Loucy (cell line): ENCODE data around the gene SFRP5.

Experiments
- H2AFZ ChIP-seq: fragments of 200-600 bp; sonication (generic); 2 replicates; pipeline ENCODE4 v1.6.0; 2016; ENCODE audit warnings: antibody characterized with exemption, mild to moderate bottlenecking, low read length, moderate library complexity
- H3F3A ChIP-seq: fragments of 200-600 bp; 2 replicates; pipeline ENCODE4 v1.6.0; 2016; ENCODE audit warnings: antibody characterized with exemption, low read depth, mild to moderate bottlenecking
- H3K27me3 ChIP-seq: fragments of 200-600 bp; sonication (generic); 2 replicates; pipeline ENCODE4 v1.6.1; 2014; ENCODE audit warnings: low read length, mild to moderate bottlenecking; ENCODE audit not compliant: insufficient read depth, poor library complexity, severe bottlenecking
- H3K36me3 ChIP-seq: fragments of 200-600 bp; sonication (generic); 2 replicates; pipeline ENCODE4 v1.6.1; 2016; ENCODE audit warnings: low read length; ENCODE audit not compliant: insufficient read depth
- H3K4me1 ChIP-seq: fragments of 200-600 bp; sonication (generic); 2 replicates; pipeline ENCODE4 v1.5.1; 2014; ENCODE audit warnings: low read length, mild to moderate bottlenecking; ENCODE audit not compliant: insufficient read depth, poor library complexity, severe bottlenecking
- H3K4me2 ChIP-seq: fragments of 200-600 bp; sonication (generic); 2 replicates; pipeline ENCODE4 v1.6.0; 2014; ENCODE audit warnings: antibody characterized with exemption, low read length, low read depth, mild to moderate bottlenecking; ENCODE audit not compliant: poor library complexity, severe bottlenecking
- H3K4me3 ChIP-seq: fragments of 200-600 bp; sonication (generic); 2 replicates; pipeline ENCODE4 v1.5.1; 2014; ENCODE audit warnings: low read length, mild to moderate bottlenecking, mixed read lengths; ENCODE audit not compliant: poor library complexity, severe bottlenecking
- H3K79me2 ChIP-seq: fragments of 200-600 bp; sonication (generic); 2 replicates; pipeline ENCODE4 v1.6.1; 2014; ENCODE audit warnings: low read length; ENCODE audit not compliant: insufficient read depth
- H3K9ac ChIP-seq: fragments of 200-600 bp; sonication (generic); 2 replicates; pipeline ENCODE4 v1.6.0; 2014; ENCODE audit warnings: mild to moderate bottlenecking, low read depth, low read length, moderate library complexity; ENCODE audit not compliant: poor library complexity, severe bottlenecking
- H3K9me2 ChIP-seq: fragments of 200-600 bp; sonication (generic); replicated peaks from 2 replicates; pipeline ENCODE4 v1.6.1; 2016; ENCODE audit warnings: low read depth, low read length, mixed read lengths
- H3K9me3 ChIP-seq: fragments of 200-600 bp; sonication (generic); 2 replicates; pipeline ENCODE4 v1.6.1; 2014; ENCODE audit warnings: mild to moderate bottlenecking, antibody characterized with exemption, low read length, low read depth; ENCODE audit not compliant: insufficient read depth
- H4K20me1 ChIP-seq: fragments of 200-600 bp; sonication (generic); 2 replicates; pipeline ENCODE4 v1.6.0; 2014; ENCODE audit warnings: antibody characterized with exemption, low read length, mild to moderate bottlenecking; ENCODE audit not compliant: insufficient read depth, poor library complexity, severe bottlenecking
- CTCF ChIP-seq: fragments of 200-600 bp; sonication (generic); conservative IDR thresholded peaks from 2 replicates; pipeline ENCODE4 v1.5.1; 2014; ENCODE audit warnings: mild to moderate bottlenecking, antibody characterized with exemption, low read length
- EZH2phosphoT487 ChIP-seq: fragments of 200-600 bp; IDR thresholded peaks from 2 replicates; pipeline ENCODE4 v1.6.1; 2018; ENCODE audit warnings: antibody characterized with exemption, mild to moderate bottlenecking, moderate library complexity, borderline replicate concordance

Gene SFRP5

GRCh38 chr10:97768322-97769315 lies 3.2 kb downstream of the SFRP5 start:
- Histone ChIP-seq H3K36me3 (no peaks in the 10 kb centered on the region), H3K4me3 (peak overlapping the region; percentile 39), H3F3A (no peaks in the 10 kb centered on the region), H2AFZ (no peak overlapping the region), H3K9ac (peak overlapping the region; percentile 40), H4K20me1 (no peaks in the 10 kb centered on the region), H3K9me2 (no peaks in the 10 kb centered on the region), H3K27me3 (no peaks in the 10 kb centered on the region), H3K4me2 (peak overlapping the region; percentile 71), H3K4me1 (peaks cover 22% of the 10 kb centered on the region), H3K79me2 (no peaks in the 10 kb centered on the region), H3K9me3 (no peaks in the 10 kb centered on the region)
- TF ChIP-seq EZH2phosphoT487 (no peak), CTCF (no peak)

DNA sequence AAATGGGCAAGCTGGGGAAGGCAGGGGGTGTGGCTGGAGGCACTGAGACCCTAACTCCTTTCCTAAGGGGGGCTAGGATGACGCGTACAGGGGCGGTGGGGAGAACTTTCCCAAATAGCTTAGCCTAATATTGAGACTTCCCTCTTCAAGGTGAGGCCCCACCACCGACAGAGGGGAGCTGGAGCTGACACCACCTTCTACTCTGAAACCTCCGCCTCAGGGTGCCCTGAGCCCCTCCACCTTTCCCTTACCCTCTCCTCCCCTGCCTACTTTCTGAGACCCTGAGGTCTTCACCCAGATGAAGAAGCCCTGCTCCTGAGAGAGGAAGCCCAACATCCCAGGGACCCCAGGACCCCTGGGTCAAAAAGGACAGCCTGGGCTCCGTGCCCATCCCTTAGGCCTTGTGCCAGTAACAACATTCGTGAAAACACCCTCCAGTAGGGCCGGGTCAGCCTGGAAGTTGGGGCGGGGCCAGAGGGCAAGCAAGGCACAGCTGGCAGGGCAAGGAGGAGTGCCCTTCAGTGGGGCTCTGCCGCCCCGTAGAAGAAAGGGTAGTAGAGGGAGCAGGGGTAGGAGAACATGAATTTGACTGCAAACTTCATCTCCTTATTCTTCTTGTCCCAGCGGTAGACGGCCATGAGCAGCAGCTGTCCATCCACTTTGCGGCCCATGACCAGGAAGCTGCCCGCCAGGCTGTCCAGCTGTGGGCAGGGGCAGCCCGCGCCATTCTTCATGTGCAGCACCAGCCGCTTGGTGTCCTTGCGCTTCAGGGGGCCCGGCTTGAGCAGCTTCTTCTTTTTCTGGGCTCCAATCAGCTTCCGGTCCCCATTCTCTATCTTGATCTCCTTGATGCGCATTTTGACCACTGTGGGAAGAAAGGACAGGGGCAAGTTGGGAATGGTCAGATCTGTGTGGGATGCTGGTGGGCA lies 4.5 kb downstream of the SFRP5 start:
- TF ChIP-seq EZH2phosphoT487 (no peak), CTCF (no peak)
- no peak overlapping the region for H3K4me3 ChIP-seq
- no peak overlapping the region for H2AFZ ChIP-seq
- peaks cover 22% of the 10 kb centered on the region for H3K4me1 ChIP-seq
- no peaks in the 10 kb centered on the region for H3K27me3 ChIP-seq
- no peaks in the 10 kb centered on the region for H4K20me1 ChIP-seq
- H3F3A ChIP-seq: no peaks in the 10 kb centered on the region
- H3K36me3 ChIP-seq: peaks cover 4% of the 10 kb centered on the region; the same call in 1 of the 2 replicates
- H3K79me2 ChIP-seq: no peaks in the 10 kb centered on the region
- no peaks in the 10 kb centered on the region for H3K9me2 ChIP-seq
- no peak overlapping the region for H3K9ac ChIP-seq
- no peaks in the 10 kb centered on the region for H3K9me3 ChIP-seq
- no peak overlapping the region for H3K4me2 ChIP-seq

DNA sequence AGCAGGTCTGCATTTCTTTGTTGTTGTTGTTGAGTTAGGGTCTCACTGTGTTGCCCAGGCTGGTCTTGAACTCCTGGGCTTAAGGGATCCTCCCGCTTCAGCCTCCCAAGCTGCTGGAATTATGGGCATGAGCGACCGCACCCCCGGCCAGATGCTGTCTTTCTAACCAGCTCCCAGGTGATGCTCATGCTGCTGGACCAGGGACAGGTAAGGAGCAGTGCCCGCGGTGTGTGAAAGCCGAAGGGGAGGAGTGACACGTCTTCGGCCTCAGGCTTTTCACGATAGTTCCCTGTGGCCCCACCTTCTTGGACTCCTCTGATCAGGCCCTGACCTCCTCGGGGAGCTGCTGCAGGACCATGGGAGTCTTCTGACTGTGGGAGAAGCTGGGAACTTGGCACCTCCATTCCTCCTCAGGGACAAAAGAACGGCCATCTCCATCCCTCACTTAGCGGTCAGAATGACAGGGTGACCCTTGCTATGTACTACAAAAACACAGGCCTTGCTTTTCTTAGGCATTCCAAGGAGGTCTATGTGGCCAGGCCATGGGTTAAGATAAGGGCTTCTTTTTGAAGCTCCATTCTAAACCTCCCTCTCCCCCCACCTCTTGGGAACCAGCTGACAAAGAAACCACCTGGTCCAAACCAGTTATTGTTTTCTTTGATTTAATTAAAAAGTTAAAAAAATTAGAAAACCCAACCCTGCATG lies 5.5 kb downstream of the SFRP5 start:
- H3K79me2 ChIP-seq: no peaks in the 10 kb centered on the region
- H3K36me3 ChIP-seq: peaks cover 12% of the 10 kb centered on the region; the same call in 1 of the 2 replicates
- H3K27me3 ChIP-seq: no peaks in the 10 kb centered on the region
- no peak overlapping the region for H3K4me3 ChIP-seq
- no peaks in the 10 kb centered on the region for H3F3A ChIP-seq
- peaks cover 22% of the 10 kb centered on the region for H3K4me1 ChIP-seq
- H3K9me2 ChIP-seq: no peaks in the 10 kb centered on the region
- no peak overlapping the region for H3K4me2 ChIP-seq
- H3K9me3 ChIP-seq: no peaks in the 10 kb centered on the region
- no peaks in the 10 kb centered on the region for H4K20me1 ChIP-seq
- H3K9ac ChIP-seq: no peak overlapping the region
- no peak overlapping the region for H2AFZ ChIP-seq
- TF ChIP-seq CTCF: no peak
- no peak for TF ChIP-seq EZH2phosphoT487
